B cell (primary cell): ENCODE data around the gene OLIG2.

Source experiments
- CTCF ChIP-seq: fragments of 200-600 bp; IDR thresholded peaks from one replicate; pipeline ENCODE4 v1.8.0; 2022; ENCODE audit warnings: antibody characterized with exemption, mild to moderate bottlenecking
- EZH2 ChIP-seq: IDR thresholded peaks from 2 replicates; pipeline ENCODE4 v1.6.1; 2012; ENCODE audit warnings: borderline replicate concordance, low read depth, mild to moderate bottlenecking, moderate library complexity, low read length; ENCODE audit not compliant: insufficient read depth, poor library complexity, severe bottlenecking

- TF ChIP-seq CTCF, result no peak
- no peak for TF ChIP-seq EZH2
Observed at GRCh38 chr21:33073636-33074035, 47.9 kb downstream of the OLIG2 start.
